Liver (tissue), 3 donors: Measurements from ENCODE around the gene LRP5.

ENCODE experiments used
- CTCF ChIP-seq: fragments of 150-350 bp; IDR thresholded peaks from 2 replicates; pipeline ENCODE4 v1.5.1; 2017; ENCODE audit warnings: improper control_type of control experiment, low read depth, low read length; ENCODE audit not compliant: missing input control
- RAD21 ChIP-seq, 2 donors: IDR thresholded peaks; 2 replicates each; pipeline ENCODE4 v1.6.1; 2016; ENCODE audit warnings: antibody characterized with exemption in 2 of 2, mild to moderate bottlenecking in 2 of 2
- donor health status: healthy.
- donor health status: healthy.

GRCh38 chr11:68267881-68268240 is 44.5 kb upstream of the LRP5 start:
- TF ChIP-seq CTCF (no peak), RAD21 (IDR thresholded peaks at IDR 0.05) (no peak)
